Adrenal gland (tissue), 5 donors: ENCODE measurements around the gene ZNF48.

Source experiments
- CTCF ChIP-seq, 6 experiments: fragments of 450-650 bp in 4 of 6; fragments of 200-600 bp in 2 of 6; sonication (generic) in 1 of 6; IDR thresholded peaks; 1 replicate in 5 of 6; 2 replicates in 1 of 6; pipeline versions ENCODE4 v1.5.1 to v1.8.0; 2016 to 2021; ENCODE audit warnings: antibody characterized with exemption in 6 of 6, mild to moderate bottlenecking in 2 of 6, moderate library complexity in 1 of 6
- POLR2A ChIP-seq, 2 donors: fragments of 450-650 bp; IDR thresholded peaks; one replicate each; pipeline ENCODE4 v1.6.1; 2017; ENCODE audit warnings: antibody characterized with exemption in 2 of 2, mild to moderate bottlenecking in 2 of 2, moderate library complexity in 1 of 2
- donor health status: DM: no; HTN: no; CAD: no.

- no peak for TF ChIP-seq CTCF (IDR thresholded peaks at IDR 0.05)
- no peak for TF ChIP-seq POLR2A (IDR thresholded peaks at IDR 0.05)
These were observed 11.5 kb downstream of the ZNF48 start for GRCh38 chr16:30406795-30407101.
